Endothelial cell (in vitro differentiated cells): ENCODE data around the gene TIPARP. TPM values are rescaled to one million over a fixed set of nuclear protein-coding genes. Genes with fewer than 3 reads are reported as not detected.

ENCODE experiments used
- DNase-seq: peaks from one replicate; pipeline ENCODE4 v3.0.0; 2021; ENCODE audit warnings: low spot score
- H3K27ac Mint-ChIP-seq: one replicate; pipeline ENCODE4 v1.8.0; 2021; ENCODE audit warnings: mixed read lengths, inconsistent platforms; ENCODE audit not compliant: unreplicated experiment
- H3K27me3 Mint-ChIP-seq: one replicate; pipeline ENCODE4 v1.8.0; 2021; ENCODE audit warnings: mild to moderate bottlenecking, moderate library complexity, mixed read lengths, inconsistent platforms; ENCODE audit not compliant: unreplicated experiment
- H3K36me3 Mint-ChIP-seq: one replicate; pipeline ENCODE4 v1.8.0; 2021; ENCODE audit warnings: mild to moderate bottlenecking, low read depth, mixed read lengths, inconsistent platforms; ENCODE audit not compliant: unreplicated experiment
- H3K4me1 Mint-ChIP-seq: one replicate; pipeline ENCODE4 v1.8.0; 2021; ENCODE audit warnings: mild to moderate bottlenecking, mixed read lengths, inconsistent platforms; ENCODE audit not compliant: unreplicated experiment
- H3K4me3 Mint-ChIP-seq: one replicate; pipeline ENCODE4 v1.8.0; 2021; ENCODE audit warnings: mild to moderate bottlenecking, mixed read lengths, inconsistent platforms; ENCODE audit not compliant: unreplicated experiment
- H3K9me3 Mint-ChIP-seq: one replicate; pipeline ENCODE4 v1.8.0; 2021; ENCODE audit warnings: mixed read lengths, inconsistent platforms; ENCODE audit not compliant: unreplicated experiment
- CTCF ChIP-seq: fragments of 200-600 bp; sonication (generic); IDR thresholded peaks from one replicate; pipeline ENCODE4 v1.5.0; 2021; ENCODE audit warnings: antibody characterized with exemption; ENCODE audit not compliant: unreplicated experiment
- total RNA-seq: library from RNA; stranded (reverse); fragmentation: NEBNext Ultra II Directional; extraction: Animal tissue kit (Norgen Biotek cat#: 25700); gene quantifications from one replicate; pipeline ENCODE4 v1.2.1, GENCODE V29; 2021; ENCODE audit not compliant: unreplicated experiment

Gene TIPARP
- total RNA-seq, 1 donor from 2014 or later: 8.9 TPM

- H3K9me3 Mint-ChIP-seq: no peaks in the 10 kb centered on the region
- no peaks in the 10 kb centered on the region for H3K27me3 Mint-ChIP-seq
- peaks cover 10% of the 10 kb centered on the region for H3K4me1 Mint-ChIP-seq
- no peak overlapping the region for H3K27ac Mint-ChIP-seq
- no peak overlapping the region for H3K4me3 Mint-ChIP-seq
- no peaks in the 10 kb centered on the region for H3K36me3 Mint-ChIP-seq
- no peak for DNase-seq
- no peak for TF ChIP-seq CTCF
Measured at GRCh38 chr3:156749244-156749643, 74.9 kb downstream of the TIPARP start.

- no peak overlapping the region for H3K27ac Mint-ChIP-seq
- H3K4me1 Mint-ChIP-seq: peaks cover 10% of the 10 kb centered on the region
- DNase-seq: no peak
- no peaks in the 10 kb centered on the region for H3K36me3 Mint-ChIP-seq
- TF ChIP-seq CTCF: no peak
- H3K27me3 Mint-ChIP-seq: no peaks in the 10 kb centered on the region
- no peaks in the 10 kb centered on the region for H3K9me3 Mint-ChIP-seq
- H3K4me3 Mint-ChIP-seq: no peak overlapping the region
Measured at GRCh38 chr3:156750191-156750873, 75.9 kb downstream of the TIPARP start.

GRCh38 chr3:156750874-156751245 lies 76.5 kb downstream of the TIPARP start:
- no peak for DNase-seq
- no peak overlapping the region for H3K27ac Mint-ChIP-seq
- H3K9me3 Mint-ChIP-seq: no peaks in the 10 kb centered on the region
- no peak overlapping the region for H3K4me3 Mint-ChIP-seq
- peaks cover 10% of the 10 kb centered on the region for H3K4me1 Mint-ChIP-seq
- TF ChIP-seq CTCF: no peak
- H3K36me3 Mint-ChIP-seq: no peaks in the 10 kb centered on the region
- no peaks in the 10 kb centered on the region for H3K27me3 Mint-ChIP-seq

- Mint-ChIP-seq H3K4me1 (peaks cover 10% of the 10 kb centered on the region), H3K9me3 (no peaks in the 10 kb centered on the region), H3K4me3 (no peak overlapping the region), H3K36me3 (no peaks in the 10 kb centered on the region), H3K27ac (no peak overlapping the region), H3K27me3 (no peaks in the 10 kb centered on the region)
- TF ChIP-seq CTCF: no peak
- peak; percentile 47 for DNase-seq
Measured at GRCh38 chr3:156751461-156752025, 77.2 kb downstream of the TIPARP start.

Other genes starting within 250 kb of the TIPARP start
- 148 TPM for gene SSR3, start 119.5 kb upstream of the TIPARP start, total RNA-seq
- 0.18 TPM for gene LEKR1, start 151.8 kb downstream of the TIPARP start, total RNA-seq